NOMO-1 (cell line): Measurements from ENCODE around the gene BEND6.
A peak's percentile ranks its signal among the peaks of the same experiment; 100 is the strongest.

Experiments
- DNase-seq, 2 experiments: peaks; one replicate each; lab custom pipeline; 2025; ENCODE audit not compliant: unreplicated experiment in 2 of 2; lab: John Stamatoyannopoulos, UW

The BEND6 gene

DNA sequence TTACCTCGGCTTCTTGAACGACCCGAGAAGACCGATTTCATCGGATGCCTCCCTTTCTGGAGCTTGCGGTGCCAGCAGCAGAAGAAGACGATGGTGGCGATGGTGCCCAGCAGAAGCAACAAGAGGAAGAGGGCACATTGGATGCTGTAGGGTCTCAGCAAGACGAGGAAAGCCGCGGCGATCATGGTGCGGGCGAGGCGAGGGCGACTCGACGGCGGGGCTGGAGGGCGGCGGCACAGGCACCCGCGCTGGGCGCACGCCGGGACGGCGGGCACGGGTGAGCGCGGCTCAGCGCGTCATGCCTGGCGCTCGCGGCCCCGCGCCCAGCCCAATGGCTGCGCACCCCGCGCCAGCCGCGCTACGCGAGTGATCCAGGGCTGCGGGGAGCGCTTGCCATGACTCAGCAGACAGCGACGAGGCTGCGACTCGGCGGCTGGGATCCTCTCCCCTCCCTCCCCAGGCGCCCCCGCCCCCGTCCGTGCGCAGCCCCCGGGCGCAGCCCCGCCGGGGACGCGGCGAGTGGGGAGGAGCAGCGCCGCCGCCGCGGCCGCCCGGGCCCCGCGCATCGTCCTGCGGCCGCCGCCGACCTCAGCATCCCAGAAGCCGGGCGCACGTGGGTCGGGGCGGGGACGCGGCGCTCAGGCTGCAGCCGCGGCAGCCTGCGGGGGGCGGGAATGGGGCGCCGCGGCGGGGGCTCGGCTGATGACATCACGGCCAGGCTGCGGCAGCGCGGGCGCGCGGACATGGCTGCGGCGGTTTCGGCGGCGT is at the start of gene BEND6:
TSS of gene BEND6 (plus strand) at position 705 of the 768 bp plus-strand sequence. CDS start 26,704 bp downstream, outside the sequence.
- peak in 1 of 2 experiments; percentile 53 for DNase-seq

DNA sequence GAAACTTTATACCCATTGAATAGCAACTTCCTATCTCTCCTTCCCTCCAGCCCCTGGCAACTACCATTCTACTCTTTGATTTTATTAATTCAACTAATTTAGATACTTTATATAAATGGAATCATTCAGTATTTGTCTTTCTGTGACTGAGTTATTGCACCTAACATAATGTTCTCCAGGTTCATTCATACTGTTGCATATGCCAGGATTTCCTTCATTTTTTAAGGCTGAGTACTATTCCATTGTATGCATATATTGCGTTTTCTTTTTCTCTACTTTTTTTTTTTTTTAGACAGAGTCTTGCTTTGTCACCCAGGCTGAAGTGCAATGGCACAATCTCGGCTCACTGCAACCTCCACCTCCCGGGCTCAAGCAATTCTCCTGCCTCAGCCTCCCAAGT is 49.5 kb upstream of the BEND6 start:
- no peak for DNase-seq

GRCh38 chr6:56906752-56907151 is 48.2 kb upstream of the BEND6 start:
- DNase-seq = no peak

- no peak for DNase-seq
Observed at GRCh38 chr6:56909115-56909907, 45.6 kb upstream of the BEND6 start.

DNA sequence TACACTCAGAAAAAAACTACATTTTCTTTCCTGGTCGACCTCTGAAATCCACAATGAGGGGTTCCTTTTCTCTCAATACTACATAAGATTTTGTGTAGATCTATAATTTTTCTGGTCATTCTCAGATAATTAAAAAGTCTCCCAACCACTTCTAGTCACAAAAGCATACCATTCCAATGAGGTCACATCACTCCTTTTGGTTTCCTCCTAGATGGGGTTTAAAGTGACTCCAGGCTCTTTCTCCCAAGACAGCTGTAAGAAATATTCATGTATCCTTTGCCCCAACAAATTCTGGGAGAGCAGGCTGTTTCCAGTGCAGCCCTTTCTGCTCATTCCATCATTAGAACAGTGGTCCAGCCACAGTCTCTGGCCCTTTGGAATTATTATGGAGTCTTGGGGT is 43.1 kb upstream of the BEND6 start:
- no peak for DNase-seq

DNA sequence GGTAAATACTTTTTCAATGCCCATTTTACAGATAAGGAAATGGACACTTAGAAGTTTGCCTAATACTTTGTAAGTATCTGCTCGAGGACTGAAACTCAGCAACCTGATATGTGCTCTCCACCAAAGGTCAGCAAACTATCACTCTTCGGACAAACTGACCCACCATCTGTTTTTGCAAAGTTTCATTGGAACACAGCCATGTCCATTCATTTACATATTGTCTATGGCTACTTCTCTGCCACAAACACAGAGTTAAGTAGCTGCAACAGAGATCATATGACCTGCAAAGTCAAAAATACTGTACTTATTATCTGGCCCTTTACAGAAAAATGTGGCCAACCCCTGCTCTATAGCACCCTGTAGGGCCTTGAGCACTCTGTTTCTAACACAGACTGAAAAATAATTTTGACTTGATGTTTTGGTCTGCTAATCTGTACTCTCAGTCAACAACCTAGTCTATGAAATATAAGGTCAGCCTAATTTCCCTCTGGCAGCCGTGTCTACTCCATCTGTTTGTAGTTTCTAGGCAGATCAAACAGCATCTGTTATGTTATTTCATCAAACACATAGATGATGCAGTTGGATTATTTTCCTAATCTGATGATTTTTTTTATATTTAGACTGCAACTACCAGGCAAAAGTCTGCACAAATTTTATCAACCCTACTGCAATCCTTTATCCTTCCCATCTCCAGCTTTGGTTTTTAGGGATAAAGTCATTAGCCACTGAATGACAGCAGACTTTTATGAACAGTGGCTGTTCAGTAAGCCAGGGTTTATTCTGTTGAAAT is 41.4 kb upstream of the BEND6 start:
- DNase-seq = no peak

DNA sequence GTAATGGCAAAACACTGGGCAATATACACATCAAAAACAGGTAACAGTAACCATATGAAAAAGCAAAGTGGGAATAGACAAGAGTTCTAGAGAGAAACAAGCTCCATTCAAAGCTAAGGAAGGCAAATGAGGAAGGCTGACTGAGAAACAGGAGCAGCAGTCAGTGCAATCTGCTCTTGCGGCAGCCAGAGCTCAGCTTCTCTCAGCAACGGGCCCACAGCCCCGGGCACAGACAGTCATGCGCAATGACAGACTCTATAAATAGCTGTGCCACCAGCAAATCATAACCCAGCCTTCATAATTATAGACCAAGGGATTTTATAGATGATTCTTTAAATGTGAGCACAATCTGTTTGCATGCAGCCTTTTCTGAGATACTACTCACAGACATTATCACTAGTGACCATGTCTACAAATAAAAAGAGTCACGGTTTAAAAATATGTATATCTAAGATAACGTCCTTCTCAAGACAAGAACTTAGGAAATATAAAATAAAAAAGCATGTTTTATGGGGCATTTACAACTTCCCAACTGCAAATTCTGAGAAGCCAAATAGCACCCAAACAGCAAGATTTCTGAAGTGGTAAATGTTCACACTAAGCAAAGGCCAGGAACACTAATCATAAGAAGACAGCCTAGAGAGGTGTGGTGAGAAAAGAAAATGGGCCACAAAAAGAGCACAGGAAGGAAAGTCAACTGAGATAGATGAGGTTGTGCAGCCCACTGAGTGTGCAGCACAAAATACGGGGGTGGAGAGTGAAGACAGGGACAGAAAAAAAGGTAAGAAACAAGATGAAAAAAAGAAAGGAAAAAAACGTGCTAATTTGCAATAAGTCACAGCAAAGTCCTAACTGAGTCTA is 39.9 kb upstream of the BEND6 start:
- peak; percentile 65 to 74 for DNase-seq

GRCh38 chr6:56915832-56916231 is 39.1 kb upstream of the BEND6 start:
- no peak for DNase-seq

GRCh38 chr6:56916849-56917551 is 37.9 kb upstream of the BEND6 start:
- peak in 1 of 2 experiments; percentile 32 for DNase-seq

GRCh38 chr6:56922645-56923044 is 32.3 kb upstream of the BEND6 start:
- no peak for DNase-seq

GRCh38 chr6:56923565-56923964 is 31.3 kb upstream of the BEND6 start:
- DNase-seq = no peak

- DNase-seq = peak; percentile 27 to 48
Observed at GRCh38 chr6:56927538-56928453, 27.1 kb upstream of the BEND6 start.

- no peak for DNase-seq
Observed at GRCh38 chr6:56930846-56931245, 24.1 kb upstream of the BEND6 start.

- peak; percentile 92 to 98 for DNase-seq
Observed at GRCh38 chr6:56932910-56933477, 21.9 kb upstream of the BEND6 start.

GRCh38 chr6:56933650-56934049 is 21.3 kb upstream of the BEND6 start:
- DNase-seq = peak; percentile 49 to 74

DNA sequence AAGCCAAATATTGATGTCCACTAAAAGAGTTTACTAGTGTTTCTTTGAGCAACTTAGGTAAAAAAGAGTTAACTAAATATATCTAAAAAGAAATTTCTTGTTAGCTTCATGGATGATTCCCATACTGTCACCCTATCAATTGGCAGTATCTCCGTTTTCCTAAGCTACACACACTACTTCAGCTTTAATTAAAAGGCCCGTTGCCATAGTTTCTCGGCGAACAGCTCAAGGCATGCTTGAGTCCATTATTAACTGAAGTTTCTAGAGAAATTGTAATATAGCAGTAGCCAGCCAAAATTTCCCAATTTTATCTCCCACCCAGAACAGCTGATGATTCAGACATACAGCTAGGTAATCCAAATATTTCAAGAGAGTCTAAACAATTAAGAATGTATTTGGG is 20.0 kb upstream of the BEND6 start:
- DNase-seq = no peak

GRCh38 chr6:56936466-56936865 is 18.4 kb upstream of the BEND6 start:
- no peak for DNase-seq

GRCh38 chr6:56938649-56939191 is 16.2 kb upstream of the BEND6 start:
- no peak for DNase-seq
